GM20000 (cell line): Measurements from ENCODE around the gene SLC34A3.

ENCODE experiments used
- DNase-seq: peaks from one replicate; pipeline ENCODE4 v3.0.0; 2012; ENCODE audit warnings: low spot score
- CTCF ChIP-seq: IDR thresholded peaks from 2 replicates; pipeline ENCODE4 v1.5.1; 2012; ENCODE audit warnings: mild to moderate bottlenecking, control low read depth; ENCODE audit errors: extremely low read depth, missing control alignments

SLC34A3 gene

GRCh38 chr9:137230705-137231371, at the start of gene SLC34A3:
TSS of gene SLC34A3 (plus strand) at chr9:137230901. CDS start at chr9:137231703, 802 bp downstream.
- TF ChIP-seq CTCF, result no peak
- no peak for DNase-seq

- no peak for DNase-seq
- no peak for TF ChIP-seq CTCF
These were observed 49.0 kb upstream of the SLC34A3 start for GRCh38 chr9:137181680-137182079.

- no peak for TF ChIP-seq CTCF
- DNase-seq, result no peak
These were observed 47.9 kb upstream of the SLC34A3 start for GRCh38 chr9:137182836-137183235.

GRCh38 chr9:137183980-137184595, 46.6 kb upstream of the SLC34A3 start:
- DNase-seq, result no peak
- TF ChIP-seq CTCF, result no peak

GRCh38 chr9:137184881-137185660, 45.6 kb upstream of the SLC34A3 start:
- DNase-seq, result no peak
- TF ChIP-seq CTCF, result no peak

GRCh38 chr9:137185921-137186320, 44.8 kb upstream of the SLC34A3 start:
- TF ChIP-seq CTCF, result no peak
- no peak for DNase-seq

GRCh38 chr9:137186385-137186784, 44.3 kb upstream of the SLC34A3 start:
- DNase-seq, result no peak
- TF ChIP-seq CTCF, result no peak
